ENCODE results near the gene CPEB4.

Gene CPEB4

GRCh38 chr5:173988554-173989431 lies 100.6 kb downstream of the CPEB4 start, which contains the start of gene C5orf47:
Gene C5orf47 (plus strand): TSS chr5:173989170. CDS start chr5:173989264, 94 bp downstream.
- H3K79me1 ChIP-seq (ENCODE audit: low read length): no peaks in the 10 kb centered on the region
- H3K14ac ChIP-seq (ENCODE audit: low read length): no peak within 1 kb of the TSS
- H4K12ac ChIP-seq (ENCODE audit: low read depth, low read length): no peak within 1 kb of the TSS
- H3K4me3 ChIP-seq (ENCODE audit: low read depth, low read length): no peak within 1 kb of the TSS
- H3K4me2 ChIP-seq (ENCODE audit: low read length): no peak within 1 kb of the TSS
- no CpG with 5 or more reads among the region's 51 CpGs for WGBS (ENCODE audit: extremely low coverage, insufficient coverage, insufficient read length)
- no peak within 1 kb of the TSS for H3K23ac ChIP-seq (ENCODE audit: low read length)
- H3K4ac ChIP-seq (ENCODE audit: low read depth, low read length): no peak within 1 kb of the TSS
- H2BK5ac ChIP-seq (ENCODE audit: low read depth, low read length, poor library complexity): no peak within 1 kb of the TSS
- no peaks in the 10 kb centered on the region for H3K36me3 ChIP-seq (ENCODE audit: control insufficient read depth in 1 of 2, insufficient read depth in 2 of 2, low read length in 2 of 2)
- no peak within 1 kb of the TSS for H2BK120ac ChIP-seq (ENCODE audit: insufficient read depth, low read length, poor library complexity)
- H3K4me1 ChIP-seq (ENCODE audit: control insufficient read depth in 1 of 2, insufficient read depth in 2 of 2, low read length in 2 of 2): no peaks in the 10 kb centered on the region
- H4K8ac ChIP-seq (ENCODE audit: low read depth, low read length): no peak within 1 kb of the TSS
- H3K9ac ChIP-seq (ENCODE audit: low read length): no peak within 1 kb of the TSS
- H2AFZ ChIP-seq (ENCODE audit: insufficient read depth, low read length, poor library complexity): no peak within 1 kb of the TSS
- H2BK12ac ChIP-seq (ENCODE audit: low read length): no peak within 1 kb of the TSS
- no peak within 1 kb of the TSS for H4K91ac ChIP-seq (ENCODE audit: low read depth, low read length)
- no peaks in the 10 kb centered on the region for H3K27me3 ChIP-seq (ENCODE audit: insufficient read depth, low read length)
- DNase-seq: no peak
- peaks cover 3% of the 10 kb centered on the region for H3K9me3 ChIP-seq (ENCODE audit: insufficient read depth, low read depth, low read length)
- H3K27ac ChIP-seq (ENCODE audit: low read depth, low read length): no peak within 1 kb of the TSS
- no peaks in the 10 kb centered on the region for H3K79me2 ChIP-seq (ENCODE audit: control insufficient read depth, insufficient read depth, low read length, poor library complexity)
- H2AK5ac ChIP-seq (ENCODE audit: low read length): no peak within 1 kb of the TSS
- H3K18ac ChIP-seq (ENCODE audit: low read length): no peak within 1 kb of the TSS

GRCh38 chr5:173989432-173990082 lies 101.4 kb downstream of the CPEB4 start:
- no peak overlapping the region for H3K23ac ChIP-seq (ENCODE audit: low read length)
- no peak overlapping the region for H2AK5ac ChIP-seq (ENCODE audit: low read length)
- no peaks in the 10 kb centered on the region for H3K36me3 ChIP-seq (ENCODE audit: control insufficient read depth in 1 of 2, insufficient read depth in 2 of 2, low read length in 2 of 2)
- no peak overlapping the region for H2AFZ ChIP-seq (ENCODE audit: insufficient read depth, low read length, poor library complexity)
- peaks cover 3% of the 10 kb centered on the region for H3K9me3 ChIP-seq (ENCODE audit: insufficient read depth, low read depth, low read length)
- no peak overlapping the region for H3K27ac ChIP-seq (ENCODE audit: low read depth, low read length)
- no peak overlapping the region for H4K8ac ChIP-seq (ENCODE audit: low read depth, low read length)
- WGBS (ENCODE audit: extremely low coverage, insufficient coverage, insufficient read length): no CpG with 5 or more reads among the region's 41 CpGs
- no peaks in the 10 kb centered on the region for H3K27me3 ChIP-seq (ENCODE audit: insufficient read depth, low read length)
- no peak overlapping the region for H3K14ac ChIP-seq (ENCODE audit: low read length)
- no peaks in the 10 kb centered on the region for H3K79me1 ChIP-seq (ENCODE audit: low read length)
- H2BK120ac ChIP-seq (ENCODE audit: insufficient read depth, low read length, poor library complexity): no peak overlapping the region
- peak in 1 of 2 donors; percentile 17 for DNase-seq
- H4K91ac ChIP-seq (ENCODE audit: low read depth, low read length): no peak overlapping the region
- H4K12ac ChIP-seq (ENCODE audit: low read depth, low read length): no peak overlapping the region
- H3K4ac ChIP-seq (ENCODE audit: low read depth, low read length): no peak overlapping the region
- no peak overlapping the region for H3K4me3 ChIP-seq (ENCODE audit: low read depth, low read length)
- H2BK5ac ChIP-seq (ENCODE audit: low read depth, low read length, poor library complexity): no peak overlapping the region
- H3K18ac ChIP-seq (ENCODE audit: low read length): no peak overlapping the region
- no peak overlapping the region for H3K9ac ChIP-seq (ENCODE audit: low read length)
- no peaks in the 10 kb centered on the region for H3K4me1 ChIP-seq (ENCODE audit: control insufficient read depth in 1 of 2, insufficient read depth in 2 of 2, low read length in 2 of 2)
- no peak overlapping the region for H3K4me2 ChIP-seq (ENCODE audit: low read length)
- no peaks in the 10 kb centered on the region for H3K79me2 ChIP-seq (ENCODE audit: control insufficient read depth, insufficient read depth, low read length, poor library complexity)
- H2BK12ac ChIP-seq (ENCODE audit: low read length): no peak overlapping the region

- Histone ChIP-seq H3K18ac (ENCODE audit: low read length) (no peak overlapping the region), H4K12ac (ENCODE audit: low read depth, low read length) (no peak overlapping the region), H2AFZ (ENCODE audit: insufficient read depth, low read length, poor library complexity) (no peak overlapping the region), H3K14ac (ENCODE audit: low read length) (no peak overlapping the region), H2AK5ac (ENCODE audit: low read length) (no peak overlapping the region), H2BK120ac (ENCODE audit: insufficient read depth, low read length, poor library complexity) (no peak overlapping the region), H3K79me1 (ENCODE audit: low read length) (no peaks in the 10 kb centered on the region), H2BK12ac (ENCODE audit: low read length) (no peak overlapping the region), H3K27me3 (ENCODE audit: insufficient read depth, low read length) (no peaks in the 10 kb centered on the region), H3K27ac (ENCODE audit: low read depth, low read length) (no peak overlapping the region), H3K23ac (ENCODE audit: low read length) (no peak overlapping the region), H4K8ac (ENCODE audit: low read depth, low read length) (no peak overlapping the region), H3K36me3 (ENCODE audit: control insufficient read depth in 1 of 2, insufficient read depth in 2 of 2, low read length in 2 of 2) (no peaks in the 10 kb centered on the region), H3K4me1 (ENCODE audit: control insufficient read depth in 1 of 2, insufficient read depth in 2 of 2, low read length in 2 of 2) (no peaks in the 10 kb centered on the region), H3K4me2 (ENCODE audit: low read length) (no peak overlapping the region), H2BK5ac (ENCODE audit: low read depth, low read length, poor library complexity) (no peak overlapping the region), H3K9me3 (ENCODE audit: insufficient read depth, low read depth, low read length) (no peaks in the 10 kb centered on the region), H3K4ac (ENCODE audit: low read depth, low read length) (no peak overlapping the region), H3K79me2 (ENCODE audit: control insufficient read depth, insufficient read depth, low read length, poor library complexity) (no peaks in the 10 kb centered on the region), H4K91ac (ENCODE audit: low read depth, low read length) (no peak overlapping the region), H3K9ac (ENCODE audit: low read length) (no peak overlapping the region), H3K4me3 (ENCODE audit: low read depth, low read length) (no peak overlapping the region)
- WGBS (ENCODE audit: extremely low coverage, insufficient coverage, insufficient read length): no CpG with 5 or more reads among the region's 4 CpGs
- DNase-seq: no peak
Observed at GRCh38 chr5:173997331-173997730, 109.2 kb downstream of the CPEB4 start.

GRCh38 chr5:173998531-173998930 lies 110.4 kb downstream of the CPEB4 start:
- WGBS (ENCODE audit: extremely low coverage, insufficient coverage, insufficient read length): no CpG with 5 or more reads among the region's 4 CpGs
- no peak overlapping the region for H3K4ac ChIP-seq (ENCODE audit: low read depth, low read length)
- H3K79me1 ChIP-seq (ENCODE audit: low read length): no peaks in the 10 kb centered on the region
- no peak overlapping the region for H3K4me3 ChIP-seq (ENCODE audit: low read depth, low read length)
- no peaks in the 10 kb centered on the region for H3K79me2 ChIP-seq (ENCODE audit: control insufficient read depth, insufficient read depth, low read length, poor library complexity)
- H3K9ac ChIP-seq (ENCODE audit: low read length): no peak overlapping the region
- H3K9me3 ChIP-seq (ENCODE audit: insufficient read depth, low read depth, low read length): no peaks in the 10 kb centered on the region
- H4K8ac ChIP-seq (ENCODE audit: low read depth, low read length): no peak overlapping the region
- H2BK5ac ChIP-seq (ENCODE audit: low read depth, low read length, poor library complexity): no peak overlapping the region
- no peak overlapping the region for H3K18ac ChIP-seq (ENCODE audit: low read length)
- no peaks in the 10 kb centered on the region for H3K27me3 ChIP-seq (ENCODE audit: insufficient read depth, low read length)
- no peak overlapping the region for H2BK12ac ChIP-seq (ENCODE audit: low read length)
- H4K91ac ChIP-seq (ENCODE audit: low read depth, low read length): no peak overlapping the region
- no peak overlapping the region for H3K23ac ChIP-seq (ENCODE audit: low read length)
- H3K4me1 ChIP-seq (ENCODE audit: control insufficient read depth in 1 of 2, insufficient read depth in 2 of 2, low read length in 2 of 2): no peaks in the 10 kb centered on the region
- no peak overlapping the region for H2BK120ac ChIP-seq (ENCODE audit: insufficient read depth, low read length, poor library complexity)
- H4K12ac ChIP-seq (ENCODE audit: low read depth, low read length): no peak overlapping the region
- H3K4me2 ChIP-seq (ENCODE audit: low read length): no peak overlapping the region
- no peaks in the 10 kb centered on the region for H3K36me3 ChIP-seq (ENCODE audit: control insufficient read depth in 1 of 2, insufficient read depth in 2 of 2, low read length in 2 of 2)
- no peak for DNase-seq
- no peak overlapping the region for H3K27ac ChIP-seq (ENCODE audit: low read depth, low read length)
- H2AFZ ChIP-seq (ENCODE audit: insufficient read depth, low read length, poor library complexity): no peak overlapping the region
- H2AK5ac ChIP-seq (ENCODE audit: low read length): no peak overlapping the region
- no peak overlapping the region for H3K14ac ChIP-seq (ENCODE audit: low read length)
